Liver (tissue), 9 donors: Measurements from ENCODE around the gene PPP1R3G. TPM values are rescaled to one million over a fixed set of nuclear protein-coding genes. Genes with fewer than 3 reads are reported as not detected.

ENCODE experiments used
- DNase-seq: peaks from one replicate; pipeline ENCODE4 v3.0.0-alpha.2; 2017; ENCODE audit warnings: low spot score
- H3K27ac ChIP-seq, 2 donors: one replicate each; pipeline ENCODE4 v1.7.0; 2013; ENCODE audit warnings: inconsistent platforms in 2 of 2, low read length in 2 of 2, control low read depth in 1 of 2, low read depth in 1 of 2, mild to moderate bottlenecking in 1 of 2
- H3K27me3 ChIP-seq, 4 donors: one replicate each; pipeline versions ENCODE4 v1.6.1 to v1.7.0; 2013; ENCODE audit warnings: low read length in 3 of 4, inconsistent platforms in 1 of 4, mild to moderate bottlenecking in 1 of 4, moderate library complexity in 1 of 4; ENCODE audit not compliant: control insufficient read depth in 4 of 4, insufficient read depth in 4 of 4
- H3K36me3 ChIP-seq, 4 donors: one replicate each; pipeline versions ENCODE4 v1.6.1 to v1.7.0; 2013; ENCODE audit warnings: low read length in 3 of 4, mild to moderate bottlenecking in 3 of 4, low read depth in 1 of 4, moderate library complexity in 1 of 4; ENCODE audit not compliant: control insufficient read depth in 4 of 4, insufficient read depth in 3 of 4
- H3K4me1 ChIP-seq, 4 donors: one replicate each; pipeline versions ENCODE4 v1.6.1 to v1.7.0; 2013; ENCODE audit warnings: low read length in 3 of 4, mild to moderate bottlenecking in 3 of 4, moderate library complexity in 1 of 4; ENCODE audit not compliant: control insufficient read depth in 4 of 4, insufficient read depth in 4 of 4
- H3K4me3 ChIP-seq, 3 donors: one replicate each; pipeline versions ENCODE4 v1.6.1 to v1.7.0; 2013; ENCODE audit warnings: low read length in 3 of 3, control low read depth in 1 of 3, low read depth in 1 of 3, mild to moderate bottlenecking in 1 of 3
- H3K9ac ChIP-seq, 2 donors: one replicate each; pipeline ENCODE4 v1.7.0; 2013; ENCODE audit warnings: low read length in 2 of 2, mild to moderate bottlenecking in 2 of 2, moderate library complexity in 2 of 2, control low read depth in 1 of 2, low read depth in 1 of 2
- H3K9me3 ChIP-seq, 4 donors: one replicate each; pipeline versions ENCODE4 v1.6.1 to v1.7.0; 2013; ENCODE audit warnings: low read length in 3 of 4; ENCODE audit not compliant: control insufficient read depth in 4 of 4
- CTCF ChIP-seq: fragments of 150-350 bp; IDR thresholded peaks from 2 replicates; pipeline ENCODE4 v1.5.1; 2017; ENCODE audit warnings: improper control_type of control experiment, low read depth, low read length; ENCODE audit not compliant: missing input control
- EGR1 ChIP-seq, 2 donors: IDR thresholded peaks; 2 replicates each; pipeline ENCODE4 v1.6.1; 2016 to 2018; ENCODE audit warnings: antibody characterized with exemption in 2 of 2, low read depth in 2 of 2
- FOXA1 ChIP-seq: IDR thresholded peaks from 2 replicates; pipeline ENCODE4 v1.6.1; 2016; ENCODE audit warnings: antibody characterized with exemption
- FOXA2 ChIP-seq: IDR thresholded peaks from 2 replicates; pipeline ENCODE4 v1.6.1; 2016; ENCODE audit warnings: antibody characterized with exemption
- GABPA ChIP-seq, 2 donors: IDR thresholded peaks in 1 of 2; conservative IDR thresholded peaks in 1 of 2; 2 replicates each; pipeline ENCODE4 v1.6.1; 2016; ENCODE audit warnings: antibody characterized with exemption in 2 of 2, mild to moderate bottlenecking in 1 of 2, moderate library complexity in 1 of 2
- HNF4A ChIP-seq, 2 donors: conservative IDR thresholded peaks; 2 replicates each; pipeline ENCODE4 v1.6.1; 2016; ENCODE audit warnings: antibody characterized with exemption in 2 of 2, mild to moderate bottlenecking in 2 of 2
- HNF4G ChIP-seq: IDR thresholded peaks from 2 replicates; pipeline ENCODE4 v1.6.1; 2016; ENCODE audit warnings: antibody characterized with exemption
- JUND ChIP-seq, 2 donors: IDR thresholded peaks; 2 replicates each; pipeline ENCODE4 v1.6.1; 2016; ENCODE audit warnings: antibody characterized with exemption in 2 of 2
- NR2F2 ChIP-seq: IDR thresholded peaks from 2 replicates; pipeline ENCODE4 v1.6.1; 2016; ENCODE audit warnings: antibody characterized with exemption
- RAD21 ChIP-seq, 2 donors: IDR thresholded peaks; 2 replicates each; pipeline ENCODE4 v1.6.1; 2016; ENCODE audit warnings: antibody characterized with exemption in 2 of 2, mild to moderate bottlenecking in 2 of 2
- REST ChIP-seq: IDR thresholded peaks from 2 replicates; pipeline ENCODE4 v1.6.1; 2016; ENCODE audit warnings: antibody characterized with exemption, mild to moderate bottlenecking
- RXRA ChIP-seq, 2 donors: IDR thresholded peaks; 2 replicates each; pipeline ENCODE4 v1.6.1; 2017 to 2018; ENCODE audit warnings: antibody characterized with exemption in 2 of 2, mild to moderate bottlenecking in 1 of 2
- SP1 ChIP-seq: IDR thresholded peaks from 2 replicates; pipeline ENCODE4 v1.6.1; 2018; ENCODE audit warnings: antibody characterized with exemption, mild to moderate bottlenecking
- TAF1 ChIP-seq: conservative IDR thresholded peaks from 2 replicates; pipeline ENCODE4 v1.6.1; 2016; ENCODE audit warnings: antibody characterized with exemption, mild to moderate bottlenecking
- YY1 ChIP-seq: IDR thresholded peaks from 2 replicates; pipeline ENCODE4 v1.6.1; 2016; ENCODE audit warnings: antibody characterized with exemption, mild to moderate bottlenecking
- ZBTB33 ChIP-seq: IDR thresholded peaks from 2 replicates; pipeline ENCODE4 v1.6.1; 2016; ENCODE audit warnings: antibody characterized with exemption
- WGBS: extraction: QIAGEN DNeasy Blood & Tissue Kit; methylation state at CpG from one replicate; pipeline ENCODE4 v1.1.7; 2013; 5-methylcytosine and 5-hydroxymethylcytosine counted together
- polyA plus RNA-seq, 2 donors: library from polyadenylated mRNA; stranded (reverse) in 1 of 2; unstranded in 1 of 2; fragments of 200-250 nt in 1 of 2; fragments of >200 nt in 1 of 2; fragmentation: Nextera tagmentation in 1 of 2; extraction: Ambion mirVana in 1 of 2; gene quantifications; one replicate each; pipeline versions ENCODE4 v1.2.1 to v1.2.3, GENCODE V29; 2013 to 2015
- total RNA-seq, 2 donors: library from RNA; depleted of rRNA; stranded (reverse); fragments of >200 nt; gene quantifications; one replicate each; pipeline ENCODE4 v1.2.3, GENCODE V29; 2014
- TF ChIP-seq, protein P1 (sequence below): IDR thresholded peaks from 2 replicates; pipeline ENCODE4 v1.6.1; 2016; ENCODE audit warnings: antibody characterized with exemption
- donor health status: healthy.
- donor health status: healthy.
- donor health status: healthy.
- donor health status: healthy.
- donor health status: healthy.

The PPP1R3G gene
- total and polyA plus RNA-seq, 4 donors = 0.25 to 3.0 (median 0.47) TPM

DNA sequence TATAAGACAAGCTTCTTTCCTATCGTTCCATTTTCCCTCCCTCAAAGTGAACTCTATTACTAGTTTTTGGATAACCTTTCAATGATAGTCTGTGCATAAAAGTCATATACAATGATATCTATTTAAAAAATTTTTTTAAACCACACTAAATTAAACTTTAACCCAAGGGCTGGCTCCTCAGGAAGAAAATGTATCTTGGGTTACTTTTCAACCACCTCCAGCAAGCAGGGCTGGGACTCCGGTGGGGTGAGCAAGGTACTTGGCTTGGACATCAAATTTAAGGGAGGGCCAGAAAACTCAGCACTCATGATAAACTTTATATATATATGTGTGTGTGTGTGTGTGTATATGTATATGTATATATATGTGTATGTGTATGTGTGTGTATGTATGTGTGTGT lies 13.9 kb upstream of the PPP1R3G start:
- no peaks in the 10 kb centered on the region for H3K9me3 ChIP-seq
- H3K27me3 ChIP-seq = no peaks in the 10 kb centered on the region
- no peaks in the 10 kb centered on the region for H3K36me3 ChIP-seq
- no peak overlapping the region for H3K27ac ChIP-seq
- DNase-seq = no peak
- no peak overlapping the region for H3K4me3 ChIP-seq
- 51% methylated on average over 2 of the region's 2 CpGs for WGBS
- no peak overlapping the region for H3K9ac ChIP-seq
- TF ChIP-seq JUND (IDR thresholded peaks at IDR 0.05) = no peak
- TF ChIP-seq FOXA1 = no peak
- no peak for TF ChIP-seq FOXA2
- peaks cover 0 to 13% (median 0%) of the 10 kb centered on the region in 4 donors for H3K4me1 ChIP-seq

GRCh38 chr6:5072440-5072839 lies 12.7 kb upstream of the PPP1R3G start:
- no peaks in the 10 kb centered on the region for H3K36me3 ChIP-seq
- no peak for TF ChIP-seq GABPA (IDR thresholded peaks at IDR 0.05 in 1 of 2, conservative IDR thresholded peaks at IDR 0.05 in 1 of 2)
- TF ChIP-seq YY1 = no peak
- no peak for TF ChIP-seq HNF4G
- H3K4me1 ChIP-seq = peaks cover 0 to 9% (median 0%) of the 10 kb centered on the region in 4 donors
- H3K9ac ChIP-seq = no peak overlapping the region
- no peak for DNase-seq
- no peak overlapping the region for H3K27ac ChIP-seq
- no peaks in the 10 kb centered on the region for H3K27me3 ChIP-seq
- WGBS = 85% methylated on average over 7 of the region's 7 CpGs
- H3K9me3 ChIP-seq = no peaks in the 10 kb centered on the region
- no peak overlapping the region for H3K4me3 ChIP-seq

- TF ChIP-seq REST (no peak), RXRA (IDR thresholded peaks at IDR 0.05) (no peak), HNF4A (conservative IDR thresholded peaks at IDR 0.05) (no peak), GABPA (IDR thresholded peaks at IDR 0.05 in 1 of 2, conservative IDR thresholded peaks at IDR 0.05 in 1 of 2) (no peak)
- Histone ChIP-seq H3K27me3 (no peaks in the 10 kb centered on the region), H3K4me1 (peaks cover 0 to 3% (median 0%) of the 10 kb centered on the region in 4 donors), H3K9me3 (no peaks in the 10 kb centered on the region), H3K36me3 (no peaks in the 10 kb centered on the region), H3K27ac (no peak overlapping the region), H3K9ac (no peak overlapping the region), H3K4me3 (no peak overlapping the region)
- WGBS = 76% methylated on average over 3 of the region's 3 CpGs
- no peak for DNase-seq
Measured at GRCh38 chr6:5073992-5074391, 11.1 kb upstream of the PPP1R3G start.

DNA sequence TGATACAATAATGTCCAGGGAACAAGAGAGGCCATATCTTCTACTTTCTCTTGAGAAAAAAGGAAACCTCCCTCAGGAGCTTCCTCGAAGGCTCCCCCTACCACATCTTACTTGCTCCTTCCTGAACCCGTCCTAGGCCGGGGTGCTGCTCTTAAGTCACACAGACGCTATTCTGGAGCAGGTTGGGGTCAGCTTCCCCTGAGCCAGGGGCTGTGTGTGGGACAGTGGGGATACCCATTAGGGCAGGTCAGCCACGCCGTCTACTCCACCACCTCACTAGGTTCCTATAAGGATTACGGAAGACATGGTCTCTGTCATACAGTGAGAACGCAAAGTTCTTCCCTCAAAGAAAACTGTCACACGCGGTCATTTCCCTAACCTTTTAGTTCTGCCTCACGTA lies 8.2 kb upstream of the PPP1R3G start:
- 93% methylated on average over 11 of the region's 11 CpGs for WGBS
- Histone ChIP-seq H3K36me3 (no peaks in the 10 kb centered on the region), H3K9ac (no peak overlapping the region), H3K27me3 (no peaks in the 10 kb centered on the region), H3K4me1 (no peaks in the 10 kb centered on the region), H3K4me3 (no peak overlapping the region), H3K27ac (no peak overlapping the region), H3K9me3 (no peaks in the 10 kb centered on the region)
- TF ChIP-seq SP1 (no peak), NR2F2 (no peak), ZBTB33 (no peak), FOXA1 (no peak), YY1 (no peak), TAF1 (no peak), EGR1 (IDR thresholded peaks at IDR 0.05; ENCODE audit: low read depth in 2 of 2) (no peak), CTCF (no peak), FOXA2 (no peak), RAD21 (IDR thresholded peaks at IDR 0.05) (no peak)
- TF ChIP-seq, protein P1, sequence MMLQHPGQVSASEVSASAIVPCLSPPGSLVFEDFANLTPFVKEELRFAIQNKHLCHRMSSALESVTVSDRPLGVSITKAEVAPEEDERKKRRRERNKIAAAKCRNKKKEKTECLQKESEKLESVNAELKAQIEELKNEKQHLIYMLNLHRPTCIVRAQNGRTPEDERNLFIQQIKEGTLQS = no peak
- no peak for DNase-seq
